Retinal pigment epithelial cell (primary cell): Measurements from ENCODE around the gene SPAG17.

ENCODE experiments used
- DNase-seq: peaks from one replicate; pipeline ENCODE4 v3.0.0-alpha.2; 2010; ENCODE audit warnings: low read depth
- H3K4me3 ChIP-seq: 2 replicates; pipeline ENCODE4 v1.5.1; 2011; ENCODE audit warnings: mild to moderate bottlenecking, low read length, control low read depth, moderate library complexity
- CTCF ChIP-seq: conservative IDR thresholded peaks from 2 replicates; pipeline ENCODE4 v1.5.1; 2011; ENCODE audit warnings: low read depth, low read length, control low read depth, inconsistent platforms

SPAG17 gene

GRCh38 chr1:118013336-118013735 lies 171.7 kb downstream of the SPAG17 start:
- DNase-seq, result no peak
- no peak for TF ChIP-seq CTCF
- no peak overlapping the region for H3K4me3 ChIP-seq

- no peak overlapping the region for H3K4me3 ChIP-seq
- no peak for DNase-seq
- no peak for TF ChIP-seq CTCF
These were observed 172.4 kb downstream of the SPAG17 start for GRCh38 chr1:118012515-118013124.

- no peak overlapping the region for H3K4me3 ChIP-seq
- TF ChIP-seq CTCF, result no peak
- DNase-seq, result no peak
These were observed 177.0 kb downstream of the SPAG17 start for GRCh38 chr1:118008011-118008410.

- no peak for TF ChIP-seq CTCF
- no peak overlapping the region for H3K4me3 ChIP-seq
- no peak for DNase-seq
These were observed 177.6 kb downstream of the SPAG17 start for GRCh38 chr1:118007391-118007790.

GRCh38 chr1:118004312-118004711 lies 180.7 kb downstream of the SPAG17 start:
- no peak for DNase-seq
- no peak for TF ChIP-seq CTCF
- H3K4me3 ChIP-seq, result no peak overlapping the region

GRCh38 chr1:117985973-117986372 lies 199.1 kb downstream of the SPAG17 start:
- DNase-seq, result no peak
- TF ChIP-seq CTCF, result no peak
- no peak overlapping the region for H3K4me3 ChIP-seq

- H3K4me3 ChIP-seq, result no peak overlapping the region
- no peak for TF ChIP-seq CTCF
- DNase-seq, result no peak
These were observed 199.8 kb downstream of the SPAG17 start for GRCh38 chr1:117985239-117985638.
